HG03135 (cell line): ENCODE results near the gene MRTFA.
A peak's percentile ranks its signal among the peaks of the same experiment; 100 is the strongest.
"Not testable (repeated sequence)": the region's sequence is repeated elsewhere in the genome, so short reads cannot be mapped to it uniquely, and the experiment has no call there.

ENCODE experiments used
- ATAC-seq: cut with Tn5 transposase; IDR thresholded peaks from one replicate; pipeline ENCODE4 v1.9.1; 2021; ENCODE audit warnings: mild to moderate bottlenecking, moderate library complexity; ENCODE audit not compliant: unreplicated experiment

MRTFA gene

DNA sequence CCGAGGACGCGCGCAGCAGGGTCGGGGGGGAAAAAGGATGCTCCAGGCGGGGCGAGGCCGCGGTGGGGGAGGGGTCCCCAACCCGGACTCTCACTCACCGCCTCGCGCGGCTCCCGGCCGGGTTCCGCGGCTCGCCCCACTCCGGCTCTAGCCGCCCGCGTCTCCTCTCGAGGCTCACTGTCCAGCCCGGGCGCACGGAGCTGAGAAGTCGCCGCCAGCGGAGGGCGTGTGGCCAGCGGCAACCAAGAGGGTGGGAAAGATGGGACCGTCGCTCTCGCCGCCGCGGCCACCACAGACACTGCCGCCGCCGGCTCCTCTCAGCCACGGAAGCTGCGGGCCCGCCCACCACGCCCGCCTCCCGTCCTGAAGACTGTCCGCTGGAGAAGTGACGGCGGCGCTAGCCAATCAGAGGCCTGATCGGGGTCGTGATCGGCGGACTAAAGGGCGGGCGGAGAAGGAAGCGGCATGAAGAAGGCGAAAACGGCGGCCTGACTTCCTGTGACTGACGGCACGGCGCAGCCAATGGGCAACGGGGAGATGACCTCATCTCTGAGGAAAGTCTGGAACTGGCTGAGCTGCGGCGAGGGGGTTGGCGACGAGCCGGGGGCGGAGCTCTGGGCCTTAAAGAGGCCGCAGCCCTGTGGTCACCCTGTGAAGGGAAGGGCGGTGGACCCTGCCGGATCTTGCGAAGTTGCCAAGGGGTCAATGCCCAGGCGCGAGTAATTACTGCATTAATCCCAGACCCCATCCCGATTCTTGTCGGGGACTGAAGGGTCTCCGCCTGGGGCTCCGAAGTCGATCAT, at the start of gene MRTFA:
Gene MRTFA (minus strand): TSS at position 340 of the 803 bp plus-strand sequence.
- ATAC-seq: peak; percentile 94

DNA sequence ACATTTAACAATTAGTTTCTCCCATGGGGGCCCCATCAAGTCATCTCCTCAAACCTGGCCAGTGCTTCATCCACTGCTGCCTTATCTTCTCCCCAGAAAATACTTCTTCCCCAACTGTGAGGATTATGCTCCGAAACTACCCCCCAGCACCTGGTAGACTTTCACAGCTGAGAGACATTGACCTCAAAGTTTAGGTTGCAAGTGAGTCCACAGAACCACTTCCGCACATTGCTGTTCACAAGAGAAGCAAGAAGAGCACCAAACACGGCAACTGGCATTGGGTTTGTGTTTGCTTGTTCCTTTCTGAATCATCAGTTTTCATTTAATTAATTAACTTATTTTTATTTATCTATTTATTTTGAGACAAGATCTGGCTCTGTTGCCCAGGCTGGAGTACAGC, 48.9 kb upstream of the MRTFA start:
- ATAC-seq: no peak

DNA sequence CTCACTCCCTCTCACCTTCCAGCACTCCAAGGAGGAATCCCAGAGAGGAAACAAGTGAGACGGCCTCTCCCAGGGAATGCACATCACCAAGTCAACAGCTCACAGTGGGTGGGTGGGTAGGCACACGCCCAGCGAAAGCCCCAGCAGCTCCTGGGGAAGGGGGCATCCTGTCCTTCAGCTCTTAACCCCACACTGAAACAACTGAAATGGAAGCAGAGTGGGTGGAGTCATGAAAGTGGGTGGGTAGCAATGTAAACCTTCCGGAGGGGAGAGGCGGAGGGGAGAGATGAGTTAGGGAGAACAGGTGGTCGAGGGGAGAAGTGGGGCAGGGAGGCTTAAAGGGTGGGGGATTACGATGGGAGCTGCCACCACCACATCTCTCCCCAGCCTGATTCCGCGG, 48.2 kb upstream of the MRTFA start:
- ATAC-seq: no peak

DNA sequence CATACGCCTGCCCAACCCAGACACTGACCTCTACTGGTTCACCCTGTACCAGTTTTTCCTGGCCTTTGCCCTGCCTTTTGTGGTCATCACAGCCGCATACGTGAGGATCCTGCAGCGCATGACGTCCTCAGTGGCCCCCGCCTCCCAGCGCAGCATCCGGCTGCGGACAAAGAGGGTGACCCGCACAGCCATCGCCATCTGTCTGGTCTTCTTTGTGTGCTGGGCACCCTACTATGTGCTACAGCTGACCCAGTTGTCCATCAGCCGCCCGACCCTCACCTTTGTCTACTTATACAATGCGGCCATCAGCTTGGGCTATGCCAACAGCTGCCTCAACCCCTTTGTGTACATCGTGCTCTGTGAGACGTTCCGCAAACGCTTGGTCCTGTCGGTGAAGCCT, 44.9 kb upstream of the MRTFA start:
- no peak for ATAC-seq

DNA sequence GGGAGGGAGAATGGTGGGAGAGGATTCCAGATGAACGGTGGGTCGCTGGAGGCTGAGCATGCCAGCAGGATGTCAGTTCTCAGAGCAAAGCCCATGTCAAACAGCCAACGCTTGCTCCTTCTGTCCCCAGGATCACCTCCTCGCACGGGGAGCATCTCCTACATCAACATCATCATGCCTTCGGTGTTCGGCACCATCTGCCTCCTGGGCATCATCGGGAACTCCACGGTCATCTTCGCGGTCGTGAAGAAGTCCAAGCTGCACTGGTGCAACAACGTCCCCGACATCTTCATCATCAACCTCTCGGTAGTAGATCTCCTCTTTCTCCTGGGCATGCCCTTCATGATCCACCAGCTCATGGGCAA, 44.3 kb upstream of the MRTFA start:
- no peak for ATAC-seq

DNA sequence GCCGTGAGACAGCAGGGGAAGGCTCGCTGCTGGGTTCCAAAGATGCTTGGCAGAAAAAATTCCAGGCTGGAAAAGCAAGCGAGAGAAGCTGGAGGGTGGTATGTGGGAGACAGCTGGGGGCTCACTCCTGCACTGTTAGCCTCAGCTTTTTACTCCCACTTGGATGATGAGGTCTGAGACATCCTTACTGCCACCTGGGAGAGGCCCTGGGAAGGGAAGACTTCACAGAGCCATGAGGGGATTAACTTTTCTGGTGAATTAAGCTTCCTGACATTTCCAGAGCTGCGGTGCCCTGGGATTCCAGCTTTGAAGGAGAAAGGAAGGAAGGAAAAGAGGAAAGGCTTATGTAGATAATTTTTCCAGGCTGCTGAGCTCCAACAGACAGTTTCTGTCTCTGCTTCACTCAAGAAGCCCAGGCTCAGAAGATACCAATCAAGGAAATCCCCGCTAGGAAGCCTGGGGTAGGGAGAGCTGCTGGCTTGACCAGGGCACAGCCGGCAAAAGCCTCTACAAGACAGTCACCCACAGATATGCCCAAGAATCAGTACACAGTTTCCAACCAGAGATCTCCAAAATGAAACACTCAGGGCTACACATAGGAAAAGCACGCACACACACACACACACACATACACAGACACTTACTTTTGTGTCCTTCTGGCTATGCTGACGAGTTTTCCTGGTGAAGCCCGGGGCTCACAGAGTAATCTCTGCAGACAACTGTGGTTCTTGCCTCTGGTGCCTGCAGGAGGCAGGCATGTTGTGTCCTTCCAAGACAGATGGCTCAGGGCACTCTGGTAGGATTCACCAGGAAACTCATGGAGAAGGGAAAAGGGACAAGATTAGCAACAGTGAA, 43.7 kb upstream of the MRTFA start:
- no peak for ATAC-seq

DNA sequence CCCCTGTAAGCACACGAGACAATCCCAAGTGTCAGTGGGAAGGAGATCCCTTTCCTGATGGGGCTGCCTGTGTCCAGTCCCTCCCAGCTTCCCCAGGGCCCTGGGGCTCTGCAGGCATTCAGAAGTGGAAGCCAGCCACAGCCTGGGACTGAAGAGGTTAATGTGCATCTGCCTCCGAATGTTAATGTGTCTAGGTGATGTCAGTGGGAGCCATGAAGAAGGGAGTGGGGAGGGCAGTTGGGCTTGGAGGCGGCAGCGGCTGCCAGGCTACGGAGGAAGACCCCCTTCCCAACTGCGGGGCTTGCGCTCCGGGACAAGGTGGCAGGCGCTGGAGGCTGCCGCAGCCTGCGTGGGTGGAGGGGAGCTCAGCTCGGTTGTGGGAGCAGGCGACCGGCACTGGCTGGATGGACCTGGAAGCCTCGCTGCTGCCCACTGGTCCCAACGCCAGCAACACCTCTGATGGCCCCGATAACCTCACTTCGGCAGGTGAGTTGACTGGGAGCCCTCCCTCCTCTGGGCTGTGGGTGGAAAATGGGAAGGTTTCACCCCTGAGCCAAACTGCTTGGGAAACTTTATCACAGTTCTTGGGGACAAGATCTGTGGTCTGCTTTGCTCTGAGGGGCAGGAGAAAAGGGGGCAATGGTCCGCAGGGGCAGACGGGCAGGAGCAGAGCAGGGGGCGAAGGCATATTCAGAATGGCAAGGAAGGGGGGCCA, 42.9 kb upstream of the MRTFA start, which contains the start of gene MCHR1:
Gene MCHR1 (plus strand): TSS at position 236 of the 715 bp plus-strand sequence. CDS start 169 bp downstream, at position 405.
- no peak for ATAC-seq

DNA sequence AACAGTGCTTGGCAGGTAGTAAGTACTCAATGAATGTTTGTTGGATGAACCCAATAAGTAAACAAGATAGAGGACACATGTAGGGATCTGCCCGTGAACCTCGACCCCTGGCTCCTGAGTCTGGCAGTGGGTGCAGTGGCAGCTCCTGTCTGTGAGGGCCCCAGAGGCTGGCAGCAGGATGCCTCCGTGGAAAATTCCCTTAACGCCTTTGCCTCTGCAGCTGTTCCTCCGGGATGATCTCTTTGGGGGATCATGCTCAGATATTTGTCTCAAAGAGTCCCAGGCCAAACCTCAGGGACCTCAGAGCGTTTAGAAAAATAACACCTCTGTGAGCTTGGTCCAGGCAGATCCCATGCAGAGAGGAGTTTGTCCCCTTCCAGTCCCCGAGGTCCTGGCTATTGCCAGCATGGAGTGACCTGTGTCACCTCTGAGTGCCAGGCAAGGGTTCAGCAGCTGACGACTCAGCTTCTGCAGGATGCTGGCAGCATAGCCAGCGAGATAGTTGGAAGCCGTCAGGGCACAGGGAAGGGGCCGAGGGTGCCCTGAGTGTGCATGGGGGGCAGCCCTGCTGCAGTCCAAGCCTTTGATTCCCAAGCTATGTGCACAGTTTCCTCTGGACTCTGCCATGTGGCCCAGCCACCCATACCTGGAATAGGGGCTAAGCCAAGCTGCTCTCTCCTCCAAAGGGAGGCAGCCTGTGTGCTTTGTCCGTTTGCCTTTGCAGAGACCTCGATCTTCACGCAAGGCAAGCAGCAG, 42.2 kb upstream of the MRTFA start:
- ATAC-seq: no peak

DNA sequence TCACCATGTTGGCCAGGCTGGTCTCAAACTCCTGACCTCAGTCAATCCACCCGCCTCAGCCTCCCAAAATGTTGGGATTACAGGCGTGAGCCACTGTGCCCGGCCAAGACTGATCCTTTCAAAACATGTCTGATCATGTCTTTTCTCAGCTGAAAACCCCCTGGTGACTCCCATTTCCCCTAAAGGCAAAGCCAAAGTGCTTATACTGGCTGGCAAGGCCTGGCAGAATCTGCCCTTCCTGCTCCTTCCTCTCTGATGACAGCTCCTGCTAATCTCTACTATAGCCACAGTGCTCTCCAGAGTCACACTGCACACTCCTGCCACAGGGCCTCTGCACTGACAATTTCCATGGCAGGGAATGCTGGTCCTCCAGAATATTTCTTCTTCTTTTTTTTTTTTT, 40.1 kb upstream of the MRTFA start:
- ATAC-seq: no peak

DNA sequence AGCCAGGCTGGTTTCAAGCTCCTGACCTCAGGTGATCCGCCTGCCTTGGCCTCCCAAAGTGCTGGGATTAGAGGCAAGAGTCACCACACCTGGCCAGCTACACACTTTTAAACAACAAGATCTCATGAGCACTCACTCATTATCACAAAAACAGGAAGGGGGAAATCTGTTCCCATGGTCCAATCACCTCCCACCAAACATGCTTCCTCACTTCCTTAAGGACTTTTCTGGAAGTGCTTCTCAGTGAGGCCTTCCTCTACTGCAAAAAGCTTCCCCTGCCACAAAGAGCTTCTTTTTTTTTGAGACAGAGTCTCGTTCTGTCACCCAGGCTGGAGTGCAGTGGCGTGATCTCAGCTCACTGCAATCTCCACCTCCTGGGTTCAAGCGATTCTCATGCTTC, 39.6 kb upstream of the MRTFA start:
- ATAC-seq: not testable (repeated sequence)

DNA sequence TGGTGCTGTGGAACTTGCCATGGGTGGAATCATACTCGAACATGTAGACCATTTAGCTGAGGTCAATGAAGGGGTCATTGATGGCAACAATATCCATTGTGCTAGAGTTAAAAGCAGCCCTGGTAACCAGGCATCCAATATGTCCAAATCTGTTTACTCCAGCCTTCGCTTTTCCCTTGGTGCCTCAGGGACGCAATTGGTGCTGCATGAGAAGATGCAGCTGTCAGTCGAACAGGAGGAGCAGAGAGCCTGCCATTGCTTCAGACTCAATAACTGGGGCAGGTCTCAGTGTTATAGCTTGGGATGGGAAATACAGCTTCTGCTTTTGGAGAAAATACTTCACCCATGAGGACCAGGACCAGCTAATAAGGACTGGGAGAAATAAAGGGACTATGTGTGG, 37.8 kb upstream of the MRTFA start:
- ATAC-seq: no peak

DNA sequence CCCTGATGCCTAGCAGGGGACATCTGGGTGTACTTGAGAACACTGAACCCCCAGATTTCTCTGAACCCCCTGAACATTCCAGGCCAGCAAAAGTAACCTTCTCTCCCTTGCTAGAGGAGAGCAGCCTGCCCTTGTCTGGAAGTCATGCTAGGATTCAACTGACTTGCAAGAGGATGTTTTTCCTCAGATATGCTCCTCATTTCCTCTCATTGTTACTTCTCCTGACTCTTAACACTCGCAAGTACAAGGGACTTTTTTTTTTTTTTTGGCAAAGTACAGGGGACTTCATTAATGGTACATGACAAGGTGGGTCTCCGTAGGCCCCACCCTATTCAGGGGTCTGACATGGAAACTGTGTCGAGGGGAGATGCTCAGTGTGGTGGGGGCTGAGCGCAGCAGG, 36.5 kb upstream of the MRTFA start:
- no peak for ATAC-seq

DNA sequence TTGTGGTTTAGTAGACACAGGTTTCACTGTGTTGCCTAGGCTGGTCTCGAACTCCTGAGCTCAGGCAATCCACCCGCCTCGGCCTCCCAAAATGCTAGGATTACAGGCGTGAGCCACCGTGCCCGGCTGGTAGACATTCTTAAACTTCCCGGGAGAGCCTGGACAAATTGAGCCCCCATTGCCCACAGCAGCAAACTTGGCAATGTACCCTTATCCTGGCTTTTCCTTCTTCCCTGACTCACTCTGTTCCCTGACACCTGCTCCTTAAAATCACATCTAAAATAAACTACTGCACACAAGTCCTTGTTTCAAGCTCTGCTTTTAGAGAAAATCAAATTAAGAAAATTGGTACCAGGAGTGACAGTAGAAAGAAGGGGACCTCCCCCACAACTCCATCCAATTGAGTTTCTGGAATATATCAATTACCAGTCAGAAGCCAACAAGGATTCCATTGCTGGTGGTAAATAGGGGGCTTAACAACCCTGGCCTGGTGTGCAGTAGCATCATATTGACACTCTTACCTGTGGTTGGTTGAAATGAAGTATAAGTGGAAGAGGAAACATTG, 35.4 kb upstream of the MRTFA start:
- ATAC-seq: no peak

DNA sequence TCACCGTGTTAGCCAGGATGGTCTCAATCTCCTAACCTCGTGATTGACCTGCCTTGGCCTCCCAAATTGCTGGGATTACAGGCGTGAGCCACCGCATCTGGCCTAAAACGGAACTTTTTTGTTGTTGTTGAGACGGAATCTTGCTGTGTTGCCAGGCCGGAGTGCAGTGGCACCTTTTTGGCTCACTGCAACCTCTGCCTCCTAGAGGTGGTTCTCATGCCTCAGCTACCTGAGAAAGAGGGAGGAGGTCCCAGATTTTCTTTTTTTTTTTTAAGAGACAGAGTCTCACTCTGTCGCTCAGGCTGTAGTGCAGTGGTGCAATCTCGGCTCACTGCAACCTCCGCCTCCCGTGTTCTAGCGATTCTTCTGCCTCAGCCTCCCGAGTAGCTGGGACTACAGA, 34.9 kb upstream of the MRTFA start:
- no peak for ATAC-seq

DNA sequence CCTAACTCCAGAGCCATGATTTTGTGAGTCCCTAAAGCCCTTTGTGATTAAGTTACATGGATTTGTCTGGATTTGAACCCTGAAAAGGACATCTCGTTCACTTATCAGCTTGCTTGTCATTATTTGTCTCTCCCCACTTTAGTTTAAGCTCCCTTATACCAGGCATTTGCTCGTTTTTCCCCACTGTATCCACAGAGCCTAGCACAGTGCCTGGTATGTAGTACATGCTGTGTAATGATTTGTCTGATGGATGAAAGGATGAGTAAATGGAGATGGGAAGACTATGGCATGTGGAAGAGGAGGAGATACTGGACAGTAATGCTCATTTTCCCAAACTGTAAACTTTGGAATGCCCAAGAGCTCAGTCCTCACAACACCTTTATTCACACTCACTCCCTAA, 33.5 kb upstream of the MRTFA start:
- ATAC-seq: no peak

DNA sequence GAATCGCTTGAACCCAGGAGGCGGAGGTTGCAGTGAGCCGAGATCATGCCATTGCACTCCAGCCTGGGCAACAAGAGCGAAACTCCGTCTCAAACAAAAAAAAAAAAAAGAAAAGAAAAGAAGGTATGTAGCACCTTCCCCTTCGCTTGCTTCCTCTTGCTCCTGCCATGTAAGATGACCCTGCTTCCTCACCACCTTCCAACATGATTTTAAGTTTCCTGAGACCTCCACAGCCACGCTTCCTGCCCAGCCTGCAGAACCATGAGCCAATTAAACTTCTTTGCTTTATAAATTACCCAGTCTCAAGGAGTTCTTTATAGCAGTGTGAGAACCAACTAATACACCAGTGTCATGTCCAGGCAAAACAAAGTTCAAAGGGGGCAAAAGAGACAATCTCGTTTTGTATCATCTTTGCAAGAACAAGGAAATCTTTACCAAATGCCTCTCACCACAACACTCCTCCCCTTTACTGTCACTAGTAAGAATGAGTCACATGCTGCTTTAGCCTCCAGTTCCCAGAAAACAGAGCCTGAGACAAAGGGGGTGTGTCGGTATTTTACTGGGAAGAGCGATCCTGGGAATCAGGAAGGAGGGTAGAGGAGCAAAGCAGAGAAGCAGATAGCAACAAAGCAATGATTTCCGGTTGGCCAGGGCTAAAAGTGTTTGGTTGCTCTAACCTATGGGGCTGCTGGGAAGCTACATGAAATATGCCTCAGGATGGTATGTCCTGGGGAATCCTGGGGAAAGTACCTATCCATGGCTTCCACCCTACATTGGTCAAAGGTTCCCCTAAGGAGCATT, 32.3 kb upstream of the MRTFA start:
- ATAC-seq: no peak

DNA sequence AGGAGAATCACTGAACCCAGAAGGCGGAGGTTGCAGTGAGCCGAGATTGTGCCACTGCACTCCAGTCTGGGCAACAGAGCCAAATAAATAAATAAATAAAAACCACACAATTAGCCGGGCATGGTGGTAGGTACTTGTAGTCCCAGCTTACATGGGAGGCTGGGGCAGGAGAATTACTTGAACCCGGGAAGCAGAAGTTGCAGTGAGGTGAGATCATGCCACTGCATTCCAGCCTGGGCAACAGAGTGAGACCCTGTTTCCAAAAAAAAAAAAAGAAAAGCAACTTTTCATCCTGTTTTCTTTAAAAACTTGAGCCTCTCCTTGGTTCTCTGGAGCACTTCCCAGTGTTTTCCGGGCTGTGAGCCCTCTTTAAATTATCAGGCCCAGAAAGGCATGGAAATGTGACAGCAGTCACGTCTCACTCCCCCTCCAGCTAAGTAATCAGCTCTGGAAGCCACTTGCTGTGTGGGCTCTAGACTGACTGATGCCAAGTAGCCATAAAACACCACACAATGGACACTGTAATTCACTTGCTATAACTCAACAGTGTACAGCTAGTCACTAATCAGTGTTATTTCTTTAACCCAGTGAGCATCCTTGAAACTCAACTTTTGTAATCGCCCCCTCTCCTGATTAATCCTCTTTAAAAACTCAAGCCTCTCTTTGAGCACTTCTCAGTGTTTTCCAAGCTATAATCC, 29.8 kb upstream of the MRTFA start:
- no peak for ATAC-seq

DNA sequence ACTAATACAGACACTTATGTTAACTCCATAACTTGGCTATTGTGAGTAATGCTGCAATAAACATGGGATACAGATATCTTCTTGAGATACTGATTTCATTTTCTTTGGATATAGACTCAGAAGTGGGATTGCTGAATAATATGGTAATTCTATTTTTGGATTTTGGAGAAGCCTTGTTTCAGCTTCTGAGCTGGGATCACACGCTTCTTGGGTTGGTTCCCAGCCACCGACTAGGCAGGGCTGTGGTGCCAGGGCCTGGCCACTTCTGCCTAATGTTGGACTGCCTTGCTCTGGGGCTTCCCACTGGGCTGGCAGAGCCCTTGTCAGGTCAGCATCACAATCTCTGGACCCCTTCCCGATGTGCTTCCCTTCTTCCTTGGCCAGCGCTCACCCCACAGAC, 28.8 kb upstream of the MRTFA start:
- no peak for ATAC-seq

DNA sequence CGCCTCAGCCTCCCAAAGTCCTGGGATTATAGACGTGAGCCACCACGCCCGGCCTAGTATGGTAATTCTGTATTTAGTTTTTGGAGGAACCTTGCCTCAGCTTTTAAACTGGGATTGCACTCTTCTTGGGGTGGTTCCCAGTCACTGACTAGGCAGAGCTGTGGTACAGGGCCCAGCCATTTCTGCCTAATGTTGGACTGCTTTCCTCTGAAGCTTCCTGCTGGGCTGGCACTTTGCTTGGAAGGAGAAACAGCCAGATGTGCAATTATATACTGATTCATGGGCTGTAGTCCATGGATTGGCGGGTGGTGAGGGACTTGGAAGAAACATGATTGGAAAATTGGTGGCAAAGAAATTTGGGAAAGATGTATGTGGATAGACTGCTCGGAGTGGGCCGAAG, 25.2 kb upstream of the MRTFA start:
- ATAC-seq: no peak
